HG03103 (cell line): Measurements from ENCODE around the gene AKAP13.

Source experiments
- ATAC-seq: cut with Tn5 transposase; IDR thresholded peaks from one replicate; pipeline ENCODE4 v1.9.1; 2021; ENCODE audit warnings: low read depth; ENCODE audit not compliant: unreplicated experiment

AKAP13 gene

DNA sequence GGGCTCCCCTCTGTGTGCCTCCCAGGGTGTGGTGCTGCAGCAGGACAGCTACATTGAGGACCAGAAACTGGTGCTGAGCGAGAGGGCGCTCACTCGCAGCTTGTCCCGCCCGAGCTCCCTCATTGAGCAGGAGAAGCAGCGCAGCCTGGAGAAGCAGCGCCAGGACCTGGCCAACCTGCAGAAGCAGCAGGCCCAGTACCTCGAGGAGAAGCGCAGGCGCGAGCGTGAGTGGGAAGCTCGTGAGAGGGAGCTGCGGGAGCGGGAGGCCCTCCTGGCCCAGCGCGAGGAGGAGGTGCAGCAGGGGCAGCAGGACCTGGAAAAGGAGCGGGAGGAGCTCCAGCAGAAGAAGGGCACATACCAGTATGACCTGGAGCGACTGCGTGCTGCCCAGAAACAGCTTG lies 360.6 kb downstream of the AKAP13 start:
- ATAC-seq: no peak

DNA sequence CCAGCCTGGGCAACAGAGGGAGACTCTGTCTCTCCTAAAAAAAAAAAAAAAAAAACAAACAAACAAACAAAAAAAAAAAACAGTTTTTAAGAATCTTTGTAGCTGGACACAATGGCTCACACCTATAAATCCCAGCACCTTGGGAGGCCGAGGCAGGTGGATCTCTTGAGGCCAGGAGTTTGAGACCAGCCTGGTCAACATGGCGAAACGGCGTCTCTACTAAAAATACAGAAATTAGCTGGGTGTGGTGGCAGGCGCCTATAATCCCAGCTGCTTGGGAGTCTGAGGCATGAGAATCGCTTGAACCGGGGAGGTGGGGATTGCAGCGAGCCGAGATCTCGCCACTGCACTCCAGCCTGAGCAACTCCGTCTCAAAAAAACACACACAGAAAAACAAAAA lies 361.3 kb downstream of the AKAP13 start:
- ATAC-seq: no peak

DNA sequence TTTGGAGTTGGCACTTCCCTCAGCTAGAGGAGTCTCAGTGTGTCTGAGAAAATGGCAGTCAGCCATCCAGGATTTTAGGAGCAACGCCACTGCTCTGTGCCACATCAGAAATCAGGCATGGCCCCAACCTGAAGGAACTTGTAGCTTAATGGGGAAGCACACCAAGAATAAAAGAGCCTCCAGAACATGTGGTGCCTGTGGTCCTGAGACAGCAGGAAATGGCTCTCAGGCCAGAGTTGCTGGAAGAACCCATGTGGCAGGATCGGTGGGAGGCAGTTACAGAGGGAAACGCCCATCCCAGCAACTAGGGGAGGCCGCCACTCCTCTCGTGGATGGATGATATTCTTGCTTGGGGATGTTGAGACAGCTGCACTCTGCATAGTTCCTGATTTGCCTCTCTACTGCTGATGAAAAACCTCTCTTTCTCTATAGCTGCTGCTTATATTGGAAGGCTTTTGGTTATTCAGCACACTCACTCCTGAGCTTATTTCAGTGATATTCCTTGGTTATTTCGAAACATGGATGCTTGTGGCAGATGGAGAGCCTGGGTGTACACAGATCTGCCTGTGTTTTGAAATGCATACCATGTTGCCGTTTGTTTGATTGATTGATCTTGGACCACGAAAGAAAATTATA lies 361.9 kb downstream of the AKAP13 start:
- no peak for ATAC-seq

DNA sequence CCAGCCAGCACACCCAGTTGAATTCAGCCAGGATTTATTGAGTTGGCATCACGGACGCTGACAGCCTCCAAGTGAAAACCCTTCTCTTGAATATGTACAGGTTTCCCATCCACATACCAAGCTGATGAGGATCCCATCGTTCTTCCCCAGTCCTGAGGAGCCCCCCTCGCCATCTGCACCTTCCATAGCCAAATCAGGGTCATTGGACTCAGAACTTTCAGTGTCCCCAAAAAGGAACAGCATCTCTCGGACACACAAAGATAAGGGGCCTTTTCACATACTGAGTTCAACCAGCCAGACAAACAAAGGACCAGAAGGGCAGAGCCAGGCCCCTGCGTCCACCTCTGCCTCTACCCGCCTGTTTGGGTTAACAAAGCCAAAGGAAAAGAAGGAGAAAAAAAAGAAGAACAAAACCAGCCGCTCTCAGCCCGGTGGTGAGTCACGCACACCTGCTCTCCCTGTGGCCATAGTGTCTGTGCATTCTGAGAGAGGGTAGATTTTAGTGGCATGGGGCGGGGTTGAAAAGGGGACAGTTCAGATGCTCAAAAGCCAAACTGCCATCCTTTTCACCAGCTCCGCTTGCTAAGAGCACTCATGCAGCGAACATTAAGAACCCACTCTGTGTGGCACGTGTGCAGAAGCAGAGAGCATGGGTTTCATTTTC lies 363.1 kb downstream of the AKAP13 start:
- ATAC-seq: no peak

DNA sequence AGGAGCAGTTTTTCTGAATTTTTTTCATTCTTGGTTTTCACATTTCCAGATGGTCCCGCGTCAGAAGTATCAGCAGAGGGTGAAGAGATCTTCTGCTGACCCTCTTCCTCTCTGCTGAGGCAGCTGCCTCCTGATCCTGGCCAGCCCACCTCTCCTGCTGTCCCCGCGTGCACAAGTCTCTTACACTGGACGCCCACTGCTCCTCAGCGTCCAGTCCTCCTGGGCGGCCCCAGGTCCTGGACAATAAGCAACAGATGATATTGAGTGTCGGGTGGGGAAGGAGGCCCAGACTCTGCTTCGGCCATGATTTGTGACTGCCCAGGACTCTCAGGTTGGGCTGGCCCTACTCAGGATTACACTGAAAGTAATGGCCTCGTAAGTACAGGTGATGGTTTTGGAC lies 364.2 kb downstream of the AKAP13 start:
- no peak for ATAC-seq

DNA sequence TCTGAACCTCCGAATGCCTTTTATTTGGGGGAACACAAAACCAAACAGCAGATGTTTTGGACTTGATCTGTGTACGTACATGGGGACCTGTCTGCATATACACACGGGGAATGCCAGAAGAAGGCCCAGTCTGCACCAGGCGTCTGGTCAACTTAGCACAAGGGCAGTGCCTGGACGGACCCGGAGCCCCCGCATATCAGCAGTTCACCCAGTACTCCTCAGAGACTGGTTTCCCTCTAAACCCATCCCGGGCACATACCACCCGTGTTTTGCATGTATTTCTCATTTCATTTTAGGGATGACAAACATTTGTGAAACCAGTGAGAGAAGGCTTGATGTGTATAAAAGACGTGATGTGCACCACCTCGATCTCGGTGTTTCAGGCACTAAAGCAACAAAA lies 364.6 kb downstream of the AKAP13 start:
- ATAC-seq: no peak

DNA sequence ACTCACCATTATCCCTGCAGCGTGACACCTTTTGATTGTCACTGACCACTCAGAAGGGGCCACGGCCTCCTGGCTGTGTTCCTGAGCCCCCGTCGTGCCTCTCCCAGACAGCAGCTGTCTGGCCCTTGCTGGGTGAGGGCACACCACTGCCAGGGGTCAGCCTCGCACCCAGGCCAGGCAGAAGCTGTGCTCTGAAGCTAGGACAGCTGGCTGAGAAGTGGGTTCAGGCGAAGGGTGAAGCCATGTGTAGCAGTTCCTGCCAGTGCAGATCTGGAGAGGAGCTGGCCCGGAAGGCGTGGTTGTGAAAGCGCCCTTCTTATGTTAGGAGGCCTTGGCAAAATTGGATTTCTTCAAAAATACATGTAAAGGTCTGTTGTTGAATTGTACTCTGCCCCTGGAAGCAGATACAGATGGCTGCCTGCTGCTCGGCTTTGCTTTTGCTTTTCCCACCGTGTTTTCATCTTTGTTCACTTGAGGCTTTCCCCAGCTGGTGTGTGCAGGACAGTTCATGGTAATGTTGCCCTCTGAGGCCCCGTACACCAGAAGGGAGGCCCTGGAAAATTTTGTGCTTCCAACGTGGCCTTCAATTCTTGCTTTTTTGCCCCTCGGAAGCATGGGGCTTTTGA lies 365.2 kb downstream of the AKAP13 start:
- ATAC-seq: no peak

DNA sequence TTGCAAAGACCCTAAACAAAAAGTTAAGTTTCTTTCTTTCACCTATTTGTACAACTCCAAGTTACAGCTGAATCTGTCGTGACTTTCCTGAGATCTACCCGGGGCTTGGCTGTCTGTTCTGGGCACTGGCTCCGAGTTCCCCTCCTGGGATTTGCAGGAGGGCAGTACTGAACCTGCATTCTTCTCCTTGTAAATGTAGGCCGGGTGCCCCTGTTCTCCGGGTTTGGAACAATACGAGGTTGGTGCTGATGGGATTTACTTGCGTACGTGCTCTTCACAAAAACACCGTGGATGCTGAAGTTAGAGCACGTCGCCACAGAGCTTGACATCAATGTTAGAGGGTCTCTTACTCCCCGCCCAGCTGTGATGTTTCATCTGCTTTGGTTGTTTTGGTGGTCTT lies 366.2 kb downstream of the AKAP13 start:
- ATAC-seq: no peak

DNA sequence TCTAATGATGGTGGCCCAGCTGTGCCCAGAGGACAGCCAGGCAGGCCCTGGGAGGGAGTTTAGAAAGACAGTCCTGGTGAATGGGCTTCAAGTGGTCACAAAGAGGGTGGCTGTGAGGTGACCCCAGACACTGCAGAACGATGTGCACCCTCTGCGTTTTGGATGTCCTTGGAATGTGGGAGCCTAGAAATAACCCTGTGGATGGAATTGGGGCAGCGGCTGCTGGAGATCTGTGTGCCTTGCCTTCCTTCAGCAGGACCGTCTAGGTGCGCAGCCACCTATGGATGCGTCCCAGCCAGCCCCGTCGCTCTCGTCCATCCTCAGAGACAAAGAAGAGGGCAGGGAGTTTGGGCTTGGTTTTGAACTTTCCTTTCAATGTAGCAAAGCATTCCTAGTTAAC lies 367.8 kb downstream of the AKAP13 start:
- no peak for ATAC-seq

DNA sequence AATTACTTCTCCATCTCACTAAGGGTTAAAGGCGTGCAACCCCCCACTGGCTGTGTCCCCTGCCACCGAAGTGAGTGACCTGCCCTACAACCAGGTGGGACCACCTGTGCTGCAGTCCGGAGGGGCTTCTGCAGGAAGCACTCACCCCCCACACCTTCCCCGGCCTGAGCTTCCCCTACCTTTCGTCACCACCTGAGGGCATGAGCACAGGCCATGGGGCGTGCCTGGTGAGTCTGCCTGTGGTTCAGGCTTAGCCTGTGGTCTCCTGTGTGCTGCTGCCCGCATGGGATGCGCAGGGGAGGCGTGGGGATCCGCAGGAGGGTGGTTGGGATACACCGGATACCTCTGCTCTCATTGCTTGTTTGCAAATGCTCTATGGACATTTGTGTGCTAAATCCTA lies 368.3 kb downstream of the AKAP13 start:
- ATAC-seq: no peak

DNA sequence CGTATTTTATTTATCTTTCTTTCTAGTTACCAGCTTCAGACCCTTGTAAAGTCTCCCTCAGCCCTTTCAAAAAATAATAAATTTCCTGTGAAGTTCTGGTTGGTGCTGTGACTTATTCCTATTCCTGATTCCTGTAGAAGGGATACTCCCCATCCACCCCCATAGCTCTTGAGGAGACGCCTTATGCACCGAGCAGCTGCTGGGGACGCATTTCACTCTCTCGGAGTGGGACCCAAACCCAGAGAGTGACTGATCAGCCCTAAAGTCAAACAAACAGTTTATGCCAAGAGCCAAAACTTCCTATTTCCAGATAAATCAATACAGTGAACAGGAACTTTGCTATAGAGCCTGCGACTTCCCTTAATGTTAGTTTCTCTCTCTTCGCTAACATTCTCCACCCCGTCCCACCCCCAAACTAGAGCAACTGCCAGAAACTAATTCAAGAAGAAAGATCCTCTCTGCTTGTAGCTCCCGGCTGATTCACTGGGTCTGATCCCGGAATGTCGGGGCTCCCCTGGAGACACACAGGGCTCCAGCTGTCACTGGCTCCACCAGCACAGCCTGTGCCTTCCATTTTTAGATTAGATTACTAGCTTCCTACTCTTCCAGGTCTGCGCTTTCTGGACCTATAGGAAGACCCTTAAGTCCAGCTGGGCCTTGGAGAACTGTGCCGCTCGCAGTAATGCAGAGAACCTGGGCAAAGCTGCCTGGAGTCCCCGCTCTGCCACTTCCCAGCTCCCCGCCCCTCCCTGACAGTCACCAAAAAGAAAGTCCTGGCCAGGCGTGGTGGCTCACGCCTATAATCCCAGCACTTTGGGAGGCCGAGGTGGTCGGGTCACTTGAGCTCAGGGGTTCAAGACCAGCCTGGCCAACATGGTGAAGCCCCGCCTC lies 369.1 kb downstream of the AKAP13 start:
- no peak for ATAC-seq

DNA sequence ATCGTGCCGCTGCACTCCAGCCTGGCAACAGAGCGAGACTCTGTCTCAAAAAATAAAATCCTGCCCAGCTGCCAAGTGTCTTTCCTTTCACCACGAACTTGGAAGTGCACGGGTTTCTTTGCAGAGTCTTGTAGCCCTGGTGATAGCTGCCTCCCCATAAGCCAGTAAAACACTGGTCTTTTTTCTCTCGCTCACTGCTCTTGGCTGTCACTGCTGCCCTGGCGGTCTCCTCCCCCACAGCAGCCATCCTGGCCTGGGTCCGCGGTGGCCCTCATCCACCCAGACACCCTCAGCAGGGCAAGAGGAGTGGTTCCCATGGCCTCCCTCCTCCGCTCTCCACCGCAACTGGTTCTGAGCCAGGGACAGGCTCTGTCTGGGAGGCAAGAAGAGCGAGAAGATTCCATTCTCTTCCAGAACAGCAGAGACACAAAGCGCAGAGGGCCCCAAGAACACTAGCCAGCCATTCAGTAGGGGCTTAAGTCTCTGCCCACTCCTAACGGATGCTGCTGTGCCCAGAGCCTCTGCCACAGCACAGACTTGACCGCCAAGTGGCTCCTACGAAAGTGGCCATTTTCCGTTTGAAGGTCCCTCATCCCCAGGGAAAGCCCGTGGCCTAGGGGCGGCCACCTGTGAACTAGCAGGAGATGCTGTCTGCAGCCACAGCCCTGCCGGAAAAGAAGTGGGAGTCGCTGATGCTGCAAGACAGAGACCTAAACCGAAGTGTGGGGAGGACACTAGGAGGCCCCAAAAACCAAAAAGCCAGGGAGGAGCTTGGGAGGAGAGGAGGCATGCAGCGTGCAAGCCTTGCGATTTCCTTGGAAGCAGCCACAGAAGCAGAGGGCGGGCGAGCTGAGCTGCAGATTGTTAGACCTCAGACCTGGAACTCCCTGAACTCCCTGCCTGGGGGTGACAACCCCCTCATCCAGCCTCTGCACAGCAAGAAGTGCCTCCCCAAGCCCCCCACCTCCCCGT lies 370.2 kb downstream of the AKAP13 start:
- no peak for ATAC-seq

DNA sequence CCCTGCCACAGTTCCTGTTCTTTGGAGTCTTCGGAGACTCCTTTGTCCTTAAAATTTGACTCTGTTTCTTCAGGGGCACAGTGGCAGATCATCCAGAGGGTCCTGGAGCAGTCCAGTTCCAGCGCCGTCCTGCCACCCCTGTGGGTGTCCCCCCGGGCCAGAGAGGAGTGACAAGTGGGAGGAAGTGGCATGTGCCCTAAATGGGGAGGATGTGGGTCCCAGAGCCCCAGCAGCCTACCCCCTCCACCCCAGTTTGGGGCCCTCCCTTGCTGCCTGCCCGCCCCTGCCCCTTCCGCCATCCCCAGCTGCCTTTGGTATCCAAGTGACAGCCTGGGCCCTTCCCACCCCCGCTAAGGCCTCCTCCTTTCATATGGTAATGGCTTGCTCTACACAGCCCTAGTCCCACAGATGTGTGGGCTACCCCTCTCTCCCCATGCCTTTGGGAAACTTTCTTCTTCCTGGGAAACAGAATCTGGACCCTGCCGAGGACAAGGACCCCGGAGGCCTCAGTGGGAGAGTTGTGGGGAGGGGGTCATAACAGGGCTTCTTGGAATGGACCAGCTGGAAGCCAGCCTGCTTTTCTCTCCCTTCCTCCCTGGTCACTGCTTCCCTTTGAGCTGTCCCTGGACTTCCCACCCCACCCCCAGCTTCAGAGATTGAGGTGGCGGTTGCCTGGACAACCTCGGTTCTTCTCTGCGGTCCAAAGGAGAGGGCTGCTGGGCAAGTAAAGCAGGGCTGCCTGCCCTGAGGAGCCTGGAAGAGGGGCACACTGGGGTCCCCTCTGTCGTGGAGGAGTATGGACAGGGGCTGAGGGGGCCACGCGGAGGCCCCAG lies 371.1 kb downstream of the AKAP13 start:
- no peak for ATAC-seq

DNA sequence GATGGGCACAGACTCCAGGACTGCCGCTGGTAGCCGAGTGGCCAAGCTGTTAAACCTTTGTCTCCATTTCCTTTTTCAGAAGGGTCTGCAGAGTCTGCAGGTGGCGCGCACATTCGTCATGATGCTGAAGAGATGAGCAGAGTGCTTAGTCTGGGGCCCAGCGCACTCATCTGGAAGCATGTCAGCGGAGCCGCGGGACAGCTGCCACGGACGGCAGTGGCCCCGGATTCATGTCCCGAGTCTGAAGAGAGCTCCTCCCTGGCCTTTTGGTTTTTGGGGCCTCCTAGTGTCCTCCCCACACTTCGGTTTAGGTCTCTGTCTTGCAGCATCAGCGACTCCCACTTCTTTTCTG lies 371.7 kb downstream of the AKAP13 start:
- ATAC-seq: no peak

DNA sequence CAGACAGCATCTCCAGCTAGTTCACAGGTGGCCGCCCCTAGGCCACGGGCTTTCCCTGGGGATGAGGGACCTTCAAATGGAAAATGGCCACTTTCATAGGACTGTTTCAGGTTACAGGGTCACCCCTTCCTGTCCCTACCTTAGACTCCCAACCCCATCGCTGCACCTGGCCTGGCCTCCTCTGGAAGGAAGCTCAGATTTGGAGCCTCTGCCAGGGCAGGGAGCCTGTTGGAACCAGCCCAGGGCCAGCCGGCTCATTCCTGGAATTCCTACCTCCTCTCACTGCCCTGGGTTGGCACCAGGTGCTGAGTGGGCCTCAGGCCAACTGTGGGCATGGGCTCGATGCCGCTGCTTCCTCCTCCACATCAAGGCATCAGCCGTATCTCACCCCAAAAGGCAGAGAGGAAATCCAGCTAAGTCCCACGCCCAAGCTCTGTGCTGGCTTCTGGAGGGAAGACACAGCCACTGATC lies 372.1 kb downstream of the AKAP13 start:
- ATAC-seq: no peak

DNA sequence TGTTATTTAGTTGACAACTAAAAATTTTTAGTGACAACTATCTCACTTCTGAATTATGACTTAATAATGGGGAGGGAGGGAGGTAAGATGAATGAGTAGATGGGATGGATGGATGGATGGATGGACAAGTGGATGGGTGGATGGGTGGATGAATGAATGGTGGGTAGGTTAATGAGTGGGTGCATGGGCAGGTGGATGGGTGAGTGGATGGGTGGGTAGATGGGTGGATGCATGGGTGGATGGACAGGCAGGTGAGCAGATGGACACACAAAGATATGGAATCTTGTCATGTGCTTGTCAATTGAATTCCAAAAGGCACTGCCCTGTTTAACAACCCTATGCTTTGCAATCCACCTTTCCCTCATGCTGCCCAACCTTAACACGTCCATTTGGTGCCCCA lies 372.9 kb downstream of the AKAP13 start:
- no peak for ATAC-seq

DNA sequence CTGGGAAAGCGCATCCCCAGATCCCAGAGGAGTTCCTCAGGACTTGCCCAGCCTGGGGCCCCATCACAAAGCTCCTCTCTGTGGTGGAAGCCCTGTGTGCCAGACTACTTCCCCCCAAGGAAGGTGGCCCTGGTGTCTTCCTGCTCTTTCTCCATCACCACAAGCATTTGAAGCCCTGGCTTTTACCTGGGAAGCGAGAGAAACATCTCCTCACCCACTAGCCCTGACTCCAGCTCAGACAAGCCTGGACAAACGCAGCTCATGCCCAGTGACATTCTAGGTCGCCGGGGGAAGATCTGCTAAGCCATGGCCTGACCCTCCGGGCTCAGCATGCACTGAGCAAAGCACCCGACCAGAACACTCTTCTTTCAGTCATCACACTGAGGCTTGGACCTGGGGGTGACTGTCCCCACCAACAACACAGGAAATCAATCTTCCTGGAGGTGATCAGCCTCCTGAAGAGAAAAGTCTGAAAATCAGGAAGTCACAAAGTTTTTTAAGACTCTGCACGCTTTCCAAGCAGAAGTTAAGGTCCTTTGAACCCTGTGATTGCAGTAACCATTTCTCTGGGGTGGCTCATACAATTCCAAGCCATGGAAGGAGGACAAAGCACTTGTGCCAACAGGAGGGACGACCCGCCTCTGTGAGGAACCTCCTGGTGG lies 373.5 kb downstream of the AKAP13 start:
- ATAC-seq: no peak

DNA sequence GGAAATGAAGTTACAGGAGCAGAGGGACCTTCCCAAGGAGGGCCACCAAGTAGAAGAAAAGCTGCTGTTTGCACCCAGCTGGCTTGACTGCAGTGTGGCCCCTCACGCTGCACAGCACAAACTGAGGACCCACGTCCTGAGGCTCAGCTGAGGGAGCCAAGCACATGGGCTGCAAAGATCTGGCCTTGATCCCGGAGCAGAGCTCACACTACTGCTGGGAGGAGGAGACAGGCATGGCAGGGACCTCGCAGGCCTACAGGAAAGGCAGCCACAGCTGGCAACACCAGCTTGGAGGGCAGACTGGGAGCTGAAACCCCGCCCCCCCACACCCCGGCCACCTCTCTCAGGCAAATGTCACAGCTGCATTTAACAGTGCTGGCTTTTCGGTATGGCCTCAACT lies 374.6 kb downstream of the AKAP13 start:
- no peak for ATAC-seq

DNA sequence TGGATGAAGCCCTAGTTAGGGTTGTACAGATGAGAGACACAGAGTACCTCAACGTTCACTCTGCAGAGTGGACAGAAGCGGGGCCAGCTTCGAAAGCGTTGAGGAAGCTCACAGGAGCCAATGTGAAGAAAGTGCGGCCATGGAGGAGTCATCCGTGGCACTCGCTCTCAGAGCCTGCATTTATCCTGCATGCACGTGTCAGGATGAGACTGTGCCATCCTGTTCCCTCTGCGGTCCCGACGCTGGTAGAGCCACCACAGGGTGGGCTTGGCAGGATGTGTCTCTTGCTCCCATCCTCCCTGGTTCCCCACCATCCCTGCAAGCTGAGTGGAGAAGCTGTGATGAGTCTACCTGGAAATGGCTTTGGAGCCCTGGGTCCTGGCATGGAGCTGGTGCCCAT lies 375.1 kb downstream of the AKAP13 start:
- ATAC-seq: no peak
